DND-41 (cell line): ENCODE measurements around the gene CPED1.
"Not testable (repeated sequence)": the region's sequence is repeated elsewhere in the genome, so short reads cannot be mapped to it uniquely, and the experiment has no call there.

Experiments used
- ATAC-seq: fragments of 200-7000 bp; cut with Tn5 transposase; 3 replicates; pipeline ENCODE4 v1.9.1; 2021; ENCODE audit warnings: low read depth; ENCODE audit not compliant: insufficient read depth
- DNase-seq: peaks from one replicate; pipeline ENCODE4 v3.0.0-alpha.2; 2020
- H2AFZ ChIP-seq: 2 replicates; pipeline ENCODE4 v1.6.0; 2012; ENCODE audit warnings: low read depth, low read length
- H3K27ac ChIP-seq: 2 replicates; pipeline ENCODE4 v1.5.1; 2012; ENCODE audit warnings: low read length, inconsistent platforms
- H3K27me3 ChIP-seq: fragments of 200-600 bp; sonication (generic); 2 replicates; pipeline ENCODE4 v1.6.0; 2012; ENCODE audit warnings: low read length, mild to moderate bottlenecking, inconsistent platforms; ENCODE audit not compliant: insufficient read depth, poor library complexity
- H3K36me3 ChIP-seq: 2 replicates; pipeline ENCODE4 v1.5.1; 2012; ENCODE audit warnings: low read length, inconsistent platforms; ENCODE audit not compliant: insufficient read depth
- H3K4me1 ChIP-seq: 2 replicates; pipeline ENCODE4 v1.5.1; 2012; ENCODE audit warnings: mild to moderate bottlenecking, low read length; ENCODE audit not compliant: insufficient read depth
- H3K4me2 ChIP-seq: 2 replicates; pipeline ENCODE4 v1.6.0; 2012; ENCODE audit warnings: mild to moderate bottlenecking, moderate library complexity, low read length, inconsistent platforms; ENCODE audit not compliant: insufficient read depth
- H3K4me3 ChIP-seq, 2 experiments: fragments of 200-600 bp in 1 of 2; shearing (Covaris generic) in 1 of 2; 2 replicates each; pipeline ENCODE4 v1.5.1; 2012 to 2016; ENCODE audit warnings: inconsistent platforms in 2 of 2, low read length in 2 of 2, mild to moderate bottlenecking in 2 of 2, low read depth in 1 of 2, moderate library complexity in 1 of 2
- H3K79me2 ChIP-seq: 2 replicates; pipeline ENCODE4 v1.6.0; 2012; ENCODE audit warnings: low read length, inconsistent platforms; ENCODE audit not compliant: insufficient read depth
- H3K9ac ChIP-seq: 2 replicates; pipeline ENCODE4 v1.6.0; 2012; ENCODE audit warnings: low read depth, mild to moderate bottlenecking, inconsistent platforms, low read length, moderate library complexity
- H3K9me3 ChIP-seq: 2 replicates; pipeline ENCODE4 v1.5.1; 2012; ENCODE audit warnings: low read length, moderate library complexity, mild to moderate bottlenecking, inconsistent platforms; ENCODE audit not compliant: insufficient read depth, severe bottlenecking
- H4K20me1 ChIP-seq: 2 replicates; pipeline ENCODE4 v1.6.0; 2012; ENCODE audit warnings: low read length; ENCODE audit not compliant: insufficient read depth
- CTCF ChIP-seq: IDR thresholded peaks from 2 replicates; pipeline ENCODE4 v1.5.1; 2012; ENCODE audit warnings: borderline replicate concordance, low read length, moderate library complexity, mild to moderate bottlenecking; ENCODE audit not compliant: poor library complexity, severe bottlenecking; ENCODE audit errors: extremely low read depth
- EZH2 ChIP-seq: IDR thresholded peaks from 3 replicates; pipeline ENCODE4 v1.6.1; 2012; ENCODE audit warnings: borderline replicate concordance, low read depth, mild to moderate bottlenecking, moderate library complexity, low read length, inconsistent platforms; ENCODE audit not compliant: severe bottlenecking

Gene CPED1

GRCh38 chr7:121180436-121181063, 192.0 kb downstream of the CPED1 start:
- H3K79me2 ChIP-seq, result no peaks in the 10 kb centered on the region
- H3K27ac ChIP-seq, result no peak overlapping the region
- H3K4me2 ChIP-seq, result no peak overlapping the region
- DNase-seq (no peak), ATAC-seq (no peak)
- no peaks in the 10 kb centered on the region for H3K4me1 ChIP-seq
- H2AFZ ChIP-seq, result no peak overlapping the region
- TF ChIP-seq CTCF (no peak), EZH2 (no peak)
- no peaks in the 10 kb centered on the region for H3K9me3 ChIP-seq
- no peak overlapping the region for H3K9ac ChIP-seq
- no peaks in the 10 kb centered on the region for H4K20me1 ChIP-seq
- H3K27me3 ChIP-seq, result no peaks in the 10 kb centered on the region
- H3K4me3 ChIP-seq, result no peak overlapping the region
- H3K36me3 ChIP-seq, result no peaks in the 10 kb centered on the region

GRCh38 chr7:121181357-121181756, 192.8 kb downstream of the CPED1 start:
- H2AFZ ChIP-seq, result no peak overlapping the region
- no peaks in the 10 kb centered on the region for H3K4me1 ChIP-seq
- no peaks in the 10 kb centered on the region for H3K36me3 ChIP-seq
- no peak overlapping the region for H3K9ac ChIP-seq
- no peaks in the 10 kb centered on the region for H3K79me2 ChIP-seq
- H3K9me3 ChIP-seq, result no peaks in the 10 kb centered on the region
- H3K27ac ChIP-seq, result no peak overlapping the region
- no peak for TF ChIP-seq EZH2
- ATAC-seq, result no peak
- no peaks in the 10 kb centered on the region for H4K20me1 ChIP-seq
- H3K4me2 ChIP-seq, result no peak overlapping the region
- no peak for DNase-seq
- H3K4me3 ChIP-seq, result no peak overlapping the region
- no peaks in the 10 kb centered on the region for H3K27me3 ChIP-seq

GRCh38 chr7:121182281-121182680, 193.8 kb downstream of the CPED1 start:
- Histone ChIP-seq H3K4me1 (peaks cover 3% of the 10 kb centered on the region), H3K27ac (no peak overlapping the region), H4K20me1 (no peaks in the 10 kb centered on the region), H2AFZ (peak overlapping the region; percentile 45; the same call in 1 of the 2 replicates), H3K9ac (no peak overlapping the region), H3K79me2 (no peaks in the 10 kb centered on the region), H3K9me3 (no peaks in the 10 kb centered on the region), H3K27me3 (no peaks in the 10 kb centered on the region), H3K36me3 (no peaks in the 10 kb centered on the region), H3K4me3 (no peak overlapping the region), H3K4me2 (no peak overlapping the region)
- TF ChIP-seq CTCF (no peak), EZH2 (no peak)
- ATAC-seq (no peak), DNase-seq (no peak)

DNA sequence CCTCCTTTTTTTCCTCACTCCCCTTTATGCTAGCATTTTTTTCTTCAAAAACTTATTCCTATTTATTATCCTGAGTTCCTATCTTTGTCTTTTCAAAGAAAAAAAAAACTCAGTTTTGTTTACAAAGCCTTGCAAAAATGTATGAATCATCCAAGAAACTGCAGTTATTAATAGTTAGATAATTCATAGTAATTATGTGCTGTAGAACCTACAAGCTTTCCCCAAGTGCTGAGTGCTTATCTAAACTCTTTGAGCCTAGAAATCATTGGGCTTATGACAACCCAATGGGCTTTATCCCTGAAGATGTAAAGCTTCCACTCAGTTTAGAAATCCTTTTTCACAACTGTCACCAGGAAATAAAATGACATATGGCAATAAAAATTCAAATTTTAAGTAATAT, 194.4 kb downstream of the CPED1 start:
- no peak overlapping the region for H3K27ac ChIP-seq
- no peak for ATAC-seq

DNA sequence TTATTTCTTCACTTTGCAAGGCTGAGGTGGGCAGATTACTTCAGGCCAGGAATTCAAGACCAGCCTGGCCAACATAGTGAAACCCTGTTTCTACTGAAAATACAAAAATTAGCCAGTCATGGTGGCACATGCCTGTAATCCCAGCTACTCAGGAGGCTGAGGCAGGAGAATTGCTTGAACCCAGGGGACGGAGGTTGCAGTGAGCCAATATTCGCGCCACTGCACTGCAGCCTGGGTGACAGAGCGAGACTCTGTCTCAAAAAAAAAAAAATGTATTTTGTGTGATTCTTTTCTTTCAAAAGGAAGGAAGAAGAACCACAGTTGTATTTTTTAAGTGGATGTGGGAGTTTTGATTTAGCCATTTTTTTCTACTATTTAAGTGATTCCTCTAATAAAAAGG, 195.4 kb downstream of the CPED1 start:
- H3K4me3 ChIP-seq, H3K9me3 ChIP-seq, H3K36me3 ChIP-seq, H3K9ac ChIP-seq, H3K4me2 ChIP-seq, H2AFZ ChIP-seq, H3K4me1 ChIP-seq, ATAC-seq, DNase-seq, H4K20me1 ChIP-seq, H3K27ac ChIP-seq, H3K27me3 ChIP-seq, H3K79me2 ChIP-seq: not testable (repeated sequence)

More for the DNA sequence above, 194.4 kb downstream of the CPED1 start:
- no peaks in the 10 kb centered on the region for H3K9me3 ChIP-seq
- no peak overlapping the region for H3K9ac ChIP-seq
- no peaks in the 10 kb centered on the region for H3K36me3 ChIP-seq
- peaks cover 8% of the 10 kb centered on the region for H3K4me1 ChIP-seq
- no peaks in the 10 kb centered on the region for H3K79me2 ChIP-seq
- no peak for DNase-seq
- no peaks in the 10 kb centered on the region for H4K20me1 ChIP-seq
- TF ChIP-seq CTCF (no peak), EZH2 (no peak)
- H3K27me3 ChIP-seq, result no peaks in the 10 kb centered on the region
- no peak overlapping the region for H3K4me2 ChIP-seq
- no peak overlapping the region for H3K4me3 ChIP-seq
- H2AFZ ChIP-seq, result no peak overlapping the region
